HG03342 (cell line): ENCODE results near the gene PIGN.
A peak's percentile ranks its signal among the peaks of the same experiment; 100 is the strongest.

Source experiments
- ATAC-seq: cut with Tn5 transposase; IDR thresholded peaks from one replicate; pipeline ENCODE4 v1.9.1; 2021; ENCODE audit warnings: mild to moderate bottlenecking, moderate library complexity; ENCODE audit not compliant: unreplicated experiment

The PIGN gene, protein sequence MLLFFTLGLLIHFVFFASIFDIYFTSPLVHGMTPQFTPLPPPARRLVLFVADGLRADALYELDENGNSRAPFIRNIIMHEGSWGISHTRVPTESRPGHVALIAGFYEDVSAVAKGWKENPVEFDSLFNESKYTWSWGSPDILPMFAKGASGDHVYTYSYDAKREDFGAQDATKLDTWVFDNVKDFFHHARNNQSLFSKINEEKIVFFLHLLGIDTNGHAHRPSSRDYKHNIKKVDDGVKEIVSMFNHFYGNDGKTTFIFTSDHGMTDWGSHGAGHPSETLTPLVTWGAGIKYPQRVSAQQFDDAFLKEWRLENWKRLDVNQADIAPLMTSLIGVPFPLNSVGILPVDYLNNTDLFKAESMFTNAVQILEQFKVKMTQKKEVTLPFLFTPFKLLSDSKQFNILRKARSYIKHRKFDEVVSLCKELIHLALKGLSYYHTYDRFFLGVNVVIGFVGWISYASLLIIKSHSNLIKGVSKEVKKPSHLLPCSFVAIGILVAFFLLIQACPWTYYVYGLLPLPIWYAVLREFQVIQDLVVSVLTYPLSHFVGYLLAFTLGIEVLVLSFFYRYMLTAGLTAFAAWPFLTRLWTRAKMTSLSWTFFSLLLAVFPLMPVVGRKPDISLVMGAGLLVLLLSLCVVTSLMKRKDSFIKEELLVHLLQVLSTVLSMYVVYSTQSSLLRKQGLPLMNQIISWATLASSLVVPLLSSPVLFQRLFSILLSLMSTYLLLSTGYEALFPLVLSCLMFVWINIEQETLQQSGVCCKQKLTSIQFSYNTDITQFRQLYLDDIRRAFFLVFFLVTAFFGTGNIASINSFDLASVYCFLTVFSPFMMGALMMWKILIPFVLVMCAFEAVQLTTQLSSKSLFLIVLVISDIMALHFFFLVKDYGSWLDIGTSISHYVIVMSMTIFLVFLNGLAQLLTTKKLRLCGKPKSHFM

DNA sequence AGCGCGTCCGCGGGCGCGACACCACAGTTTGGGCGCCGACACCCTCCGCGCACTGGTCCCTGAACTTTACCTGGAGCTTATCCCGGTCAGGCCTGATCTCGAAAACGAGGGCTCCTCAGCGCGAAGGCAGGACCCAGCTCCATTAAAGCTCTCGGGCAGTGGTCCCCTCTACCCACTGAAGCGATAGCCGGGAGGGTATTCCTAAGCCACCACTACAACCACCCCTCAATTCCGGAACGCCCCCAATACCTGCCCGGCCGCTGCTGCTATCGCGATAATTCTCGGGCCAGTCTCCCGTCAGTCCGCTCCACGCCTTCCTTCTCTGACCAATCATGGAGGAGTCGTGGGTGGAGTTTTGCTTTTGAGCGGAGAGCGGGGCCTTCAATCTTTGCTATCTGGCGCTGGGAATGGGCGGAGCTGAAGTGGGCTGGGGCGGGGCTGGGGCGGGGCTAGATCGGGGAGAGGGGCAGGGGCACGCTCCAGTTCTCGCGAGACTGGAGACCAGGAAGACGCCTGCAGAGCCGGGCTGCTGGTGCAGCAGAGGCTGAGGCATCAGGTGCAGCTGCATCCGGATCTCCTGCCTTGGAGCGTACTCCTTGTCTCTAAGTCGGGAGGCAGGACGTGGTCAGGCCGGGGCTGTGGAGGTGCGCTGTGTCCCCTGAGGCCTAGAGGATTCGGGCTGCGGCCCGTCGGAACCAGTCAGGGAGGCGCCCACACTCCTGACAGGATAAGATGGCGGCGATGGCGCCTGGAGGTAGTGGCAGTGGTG lies at the start of gene PIGN, which contains the start of gene RELCH:
PIGN (minus strand) TSS at position 283 of the 769 bp plus-strand sequence. CDS start 25,703 bp downstream, outside the sequence.
RELCH (plus strand) TSS at position 482 of the 769 bp plus-strand sequence; CDS start at position 733, 251 bp downstream.
- ATAC-seq = peak; percentile 89

DNA sequence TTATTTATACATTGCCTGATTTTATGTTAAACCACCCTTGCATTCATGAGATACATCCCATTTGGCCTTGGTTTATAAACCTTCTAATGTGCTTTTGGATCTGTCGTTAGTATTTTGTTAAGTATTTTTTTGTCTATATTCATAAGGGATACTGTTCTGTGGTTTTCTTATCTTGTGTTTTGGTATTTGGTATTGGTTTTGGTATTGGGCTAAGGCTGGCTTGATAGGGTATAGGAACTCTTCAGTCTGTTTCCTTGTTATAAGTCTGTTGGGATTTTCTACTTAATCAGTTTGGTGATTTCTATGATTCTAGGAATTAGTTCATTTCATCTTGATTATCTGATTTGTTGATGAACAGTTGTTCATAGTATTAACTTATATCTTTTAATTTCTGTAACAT lies 49.4 kb upstream of the PIGN start:
- no peak for ATAC-seq

DNA sequence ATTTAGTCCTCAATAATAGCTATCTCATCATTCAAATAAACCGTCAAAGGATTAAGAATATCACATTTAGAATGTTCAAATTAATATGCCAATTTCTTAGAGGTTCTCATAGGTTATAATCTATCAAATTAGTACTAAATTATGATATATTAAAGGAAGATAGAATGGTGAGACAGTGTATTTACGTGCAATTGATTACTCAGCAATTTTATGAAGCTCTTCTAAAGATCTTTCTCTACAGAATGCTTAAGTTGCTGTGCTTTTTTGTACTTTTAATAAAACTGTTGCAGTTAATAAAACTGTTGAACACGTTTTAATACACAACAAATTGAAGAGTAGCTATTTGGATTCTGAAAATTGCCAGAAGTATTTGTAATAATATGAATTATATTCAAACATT lies 39.2 kb upstream of the PIGN start:
- ATAC-seq = no peak

DNA sequence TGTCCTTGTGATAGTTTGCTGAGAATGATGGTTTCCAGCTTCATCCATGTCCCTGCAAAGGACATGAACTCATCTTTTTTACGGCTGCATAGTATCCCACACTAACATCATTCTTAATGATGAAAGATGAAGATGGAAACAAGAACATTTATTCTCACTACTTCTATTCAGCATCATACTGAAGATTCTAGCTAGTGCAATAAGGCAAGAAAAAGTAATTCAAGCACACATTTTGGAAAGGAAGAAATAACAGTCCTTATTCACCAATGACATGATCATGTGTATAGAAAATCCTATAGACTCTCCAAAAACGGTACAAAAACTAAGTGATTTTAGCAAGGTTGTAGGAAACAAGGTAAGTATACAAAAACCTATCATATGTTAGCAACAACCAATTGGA lies 37.4 kb upstream of the PIGN start:
- ATAC-seq = no peak

DNA sequence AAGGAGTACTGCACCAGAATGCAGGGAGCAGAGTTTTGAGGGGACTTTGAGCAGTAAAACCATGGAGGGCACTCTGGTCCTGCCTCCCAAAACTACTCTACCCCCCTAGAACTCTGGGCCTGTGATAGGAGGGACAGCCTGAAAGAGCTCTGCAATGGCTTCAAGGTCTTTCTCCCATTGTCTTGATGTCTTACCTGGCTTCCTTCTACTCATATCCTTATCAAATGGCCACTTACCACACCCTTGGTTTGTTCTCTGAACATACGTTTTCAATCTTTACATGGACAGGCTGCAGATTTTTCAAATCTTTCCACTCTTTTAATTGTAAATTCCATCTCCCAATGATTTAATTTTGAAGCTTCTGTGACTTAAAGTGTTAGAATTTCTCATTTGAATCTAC lies 27.9 kb upstream of the PIGN start:
- ATAC-seq = no peak

DNA sequence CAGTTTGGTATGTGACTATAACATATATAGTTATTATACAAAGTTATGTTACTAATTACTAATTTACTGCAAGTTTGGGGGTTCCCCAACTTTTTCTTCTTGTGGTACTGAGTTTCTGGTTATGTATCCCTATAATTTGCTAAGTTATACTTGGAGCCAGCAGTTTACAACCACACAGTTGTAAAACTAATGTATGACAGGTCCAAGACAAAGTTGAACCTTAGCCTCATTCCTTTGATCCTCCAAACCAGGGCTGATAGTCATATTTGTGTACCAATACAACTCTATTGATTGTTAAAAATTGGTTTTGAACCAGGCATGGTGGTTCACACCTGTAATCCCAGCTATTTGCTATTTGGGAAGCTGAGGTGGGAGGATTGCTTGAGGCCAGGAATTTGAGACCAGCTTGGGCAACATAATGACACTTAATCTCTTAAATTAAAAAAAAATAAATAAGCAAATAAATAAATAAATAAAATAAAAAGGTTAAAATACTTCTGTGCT lies 24.5 kb upstream of the PIGN start:
- no peak for ATAC-seq

DNA sequence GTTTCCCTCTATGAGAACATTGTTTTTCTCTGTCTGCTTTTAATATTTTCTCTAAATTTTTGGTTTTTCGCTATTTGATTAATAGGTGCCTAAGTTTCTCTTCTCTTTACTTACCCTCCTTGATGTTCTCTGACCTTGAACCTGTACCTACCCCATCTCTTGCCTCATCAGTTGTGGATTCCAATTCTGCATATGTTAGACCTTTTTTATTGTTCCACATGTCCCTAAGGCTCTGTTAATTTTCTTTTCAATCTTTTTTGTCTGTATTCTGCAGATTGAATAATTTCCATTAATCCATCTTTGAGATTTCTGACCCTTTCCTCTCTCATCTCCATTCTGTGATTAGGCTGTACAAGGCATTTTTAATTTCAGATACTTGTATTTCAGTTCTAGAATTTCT lies 23.3 kb upstream of the PIGN start:
- no peak for ATAC-seq

DNA sequence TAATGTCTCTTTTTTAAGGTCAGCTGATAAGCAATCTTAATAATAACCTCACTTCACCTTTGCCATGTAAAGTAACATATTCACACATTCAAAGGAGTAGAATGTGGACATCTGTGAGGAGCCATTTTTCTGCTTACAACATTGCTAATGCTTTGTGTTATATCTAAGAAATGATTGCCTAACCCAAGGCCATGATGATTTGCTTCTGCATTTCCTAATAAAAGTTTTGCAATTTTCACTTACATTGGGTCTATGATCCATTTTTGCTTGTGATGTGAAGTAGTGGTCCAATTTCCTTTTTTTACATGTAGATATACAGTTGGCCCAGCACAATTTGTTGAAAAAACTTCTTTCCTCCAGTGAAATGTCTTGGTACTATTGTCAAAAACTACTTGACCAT lies 22.2 kb upstream of the PIGN start:
- no peak for ATAC-seq

DNA sequence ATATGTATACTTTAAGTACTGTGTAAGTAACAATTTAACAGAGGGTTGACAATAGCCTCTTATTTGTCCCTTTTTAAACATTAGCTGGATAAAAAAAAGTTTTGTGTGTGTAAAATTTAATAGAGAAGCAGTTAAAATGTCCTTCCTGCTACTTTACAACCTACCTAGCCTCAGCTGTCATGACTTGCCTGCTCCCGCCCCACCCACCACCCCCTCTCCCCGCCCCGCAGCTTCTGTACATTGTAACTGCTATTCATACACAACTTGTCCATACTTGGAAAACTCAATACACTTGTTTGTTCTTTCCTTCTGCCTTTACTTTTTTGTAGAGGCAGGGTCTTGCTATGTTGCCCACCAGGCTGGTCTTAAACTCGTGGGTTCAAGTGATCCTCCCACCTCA lies 19.7 kb upstream of the PIGN start:
- no peak for ATAC-seq

DNA sequence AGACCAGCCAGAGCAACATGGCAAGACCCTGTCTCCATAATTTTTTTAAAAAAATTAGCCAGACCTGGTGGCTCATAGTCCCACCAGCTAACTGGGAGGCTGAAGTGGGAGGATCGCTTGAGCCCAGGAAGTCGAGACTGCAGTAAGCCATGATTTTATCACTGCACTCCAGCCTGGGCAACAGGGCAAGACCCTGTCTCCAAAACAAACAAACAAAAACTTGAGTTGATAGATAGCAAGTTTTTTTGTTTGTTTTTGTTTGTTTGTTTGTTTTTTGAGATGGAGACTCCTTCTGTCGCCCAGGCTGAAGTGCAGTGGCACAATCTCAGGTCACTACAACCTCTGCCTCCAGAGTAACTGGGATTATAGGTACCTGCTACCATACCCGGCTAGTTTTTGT lies 19.0 kb upstream of the PIGN start:
- no peak for ATAC-seq

DNA sequence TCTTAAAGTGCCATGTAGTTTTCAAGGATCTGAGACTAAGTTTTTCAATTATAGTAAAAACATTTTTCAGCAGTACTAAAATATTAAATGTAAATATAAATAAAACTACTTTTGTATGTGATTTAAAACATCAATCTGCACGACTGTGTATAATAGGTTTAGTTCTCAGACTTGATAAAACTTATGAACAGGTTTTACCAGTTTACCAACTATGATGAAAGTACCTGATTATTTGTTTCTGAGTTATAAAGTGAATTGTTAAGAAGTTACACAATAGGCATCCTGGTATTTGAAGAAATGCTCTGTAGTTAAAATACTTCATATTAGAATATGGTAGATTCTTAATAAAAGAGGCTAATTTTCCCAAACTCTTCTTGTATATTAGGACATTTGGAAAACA lies 15.0 kb upstream of the PIGN start:
- ATAC-seq = no peak

DNA sequence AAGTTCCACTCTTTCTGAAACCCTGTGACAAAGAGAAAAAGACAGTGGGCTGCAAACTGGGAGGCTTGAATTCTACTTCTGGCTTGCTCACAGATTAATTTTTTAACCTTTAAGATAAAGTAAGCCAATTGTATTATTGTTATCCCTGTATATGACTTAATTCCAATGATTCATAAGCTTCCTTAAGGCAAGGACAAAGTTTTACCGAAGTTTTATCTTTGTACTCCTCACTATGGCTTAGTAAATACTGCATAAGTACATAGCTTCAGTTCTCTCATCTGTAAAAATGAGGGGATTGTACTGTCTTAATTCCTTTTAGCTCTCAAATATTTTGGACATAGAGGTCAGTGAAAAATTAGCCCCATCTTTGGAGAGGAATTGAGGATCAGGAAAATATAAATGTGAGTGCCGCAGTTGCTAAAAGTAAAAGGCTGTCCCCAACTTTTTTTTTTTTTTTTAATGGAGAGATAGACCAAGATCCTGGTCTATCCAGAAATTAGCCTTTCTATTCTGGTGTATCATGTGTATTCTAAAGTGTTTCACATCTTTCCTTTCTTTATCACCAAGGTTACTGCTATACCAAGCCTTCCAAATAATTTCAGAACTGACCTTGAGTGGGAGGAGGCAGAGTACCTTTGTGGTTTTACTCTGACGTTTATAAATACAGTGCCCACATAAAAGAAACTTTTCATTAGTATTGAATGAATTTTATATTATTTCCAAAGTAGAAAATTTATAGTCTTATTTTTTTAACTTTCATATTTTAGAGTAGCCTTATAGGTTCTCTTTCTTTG lies 13.5 kb upstream of the PIGN start:
- ATAC-seq = no peak

DNA sequence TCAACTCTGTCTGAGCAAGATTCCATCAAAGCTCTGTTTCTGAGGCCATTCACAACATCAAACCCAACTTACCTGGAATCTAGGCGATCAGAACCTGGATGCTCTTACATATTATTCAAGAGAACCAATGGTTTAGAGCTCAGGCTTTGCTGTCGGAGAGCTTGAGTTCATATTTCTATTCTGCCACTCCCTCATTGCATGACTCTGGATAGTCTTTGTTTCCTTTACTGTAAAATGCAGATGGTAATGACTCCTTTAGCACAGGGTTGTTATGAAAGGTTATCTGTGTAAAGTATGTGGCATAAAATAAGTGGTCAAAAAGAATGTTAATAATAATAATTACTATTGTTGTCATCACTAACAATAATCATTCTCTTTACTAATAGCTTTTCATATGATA lies 12.8 kb upstream of the PIGN start:
- no peak for ATAC-seq

DNA sequence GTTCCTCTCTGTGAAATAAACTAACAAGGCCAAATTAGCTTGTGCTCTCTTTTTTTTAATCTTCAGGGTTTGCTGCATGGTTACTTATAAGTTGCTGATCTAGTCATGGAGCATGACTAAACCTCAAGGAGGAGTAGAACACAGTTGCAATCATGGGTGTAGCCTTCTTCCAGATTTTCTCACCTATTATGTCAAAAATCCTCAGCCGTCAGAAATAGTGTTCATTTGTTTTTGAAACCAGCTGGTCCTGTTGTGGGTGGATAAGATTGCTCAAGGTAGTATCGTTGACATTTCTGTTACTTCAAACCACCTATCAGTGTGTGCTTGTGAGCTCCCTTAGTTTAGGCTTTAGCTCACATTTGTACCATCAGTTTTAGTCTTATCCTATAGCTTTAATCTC lies 11.4 kb upstream of the PIGN start:
- ATAC-seq = no peak

DNA sequence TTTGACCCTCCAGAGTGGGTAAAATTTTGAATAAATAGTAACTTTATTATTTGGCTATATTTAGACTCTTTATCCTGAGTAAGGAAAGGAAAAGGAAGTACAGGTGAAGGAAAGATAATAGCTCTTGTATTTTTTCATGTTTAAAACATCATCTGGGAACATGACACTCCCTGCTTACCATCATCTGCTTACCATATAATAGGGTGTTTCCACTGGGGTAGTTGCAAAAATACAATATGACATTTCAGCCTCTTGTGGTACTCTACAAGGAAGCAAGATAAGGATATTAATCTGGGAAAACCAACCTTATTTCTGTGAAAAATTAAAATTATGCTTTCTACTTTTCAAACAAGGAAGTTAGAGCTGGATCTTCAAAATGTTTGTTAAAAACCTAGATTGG lies 10.1 kb upstream of the PIGN start:
- ATAC-seq = no peak

DNA sequence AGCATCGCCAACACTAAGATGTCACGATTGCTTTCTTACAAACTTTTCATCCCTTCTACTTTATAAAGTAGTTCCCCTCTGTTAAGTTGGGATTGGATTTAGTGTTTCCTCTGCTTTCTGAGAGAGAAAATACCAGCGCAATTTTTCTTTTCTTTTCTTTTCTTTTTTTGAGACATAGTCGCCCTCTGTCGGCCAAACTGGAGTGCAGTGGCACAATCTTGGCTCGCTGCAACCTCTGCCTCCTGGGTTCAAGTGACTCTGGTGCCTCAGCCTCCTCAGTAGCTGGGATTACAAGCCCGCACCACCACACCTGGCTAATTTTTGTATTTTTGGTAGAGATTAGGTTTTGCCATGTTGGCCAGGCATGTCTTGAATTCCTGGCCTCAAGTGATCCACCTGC lies 9.2 kb upstream of the PIGN start:
- no peak for ATAC-seq

DNA sequence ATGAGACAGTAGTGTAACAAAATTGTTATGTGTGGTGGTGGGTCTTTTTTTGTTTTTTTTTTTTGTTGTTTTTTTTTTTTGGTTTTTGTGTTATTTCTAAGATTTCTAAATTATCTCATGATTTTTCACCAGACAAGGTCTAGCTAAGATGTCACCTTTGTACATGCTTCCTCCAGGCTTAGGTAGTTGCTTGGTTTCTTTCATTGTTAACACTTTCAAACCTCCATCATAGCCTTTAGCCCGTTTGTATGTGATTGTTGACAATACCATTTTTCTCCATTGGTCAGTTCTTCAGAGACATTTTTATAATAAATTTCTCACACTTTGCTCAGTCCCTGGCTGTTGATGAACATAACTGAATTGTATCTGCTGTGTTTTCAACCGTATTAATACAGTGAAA lies 2.4 kb upstream of the PIGN start:
- ATAC-seq = no peak

DNA sequence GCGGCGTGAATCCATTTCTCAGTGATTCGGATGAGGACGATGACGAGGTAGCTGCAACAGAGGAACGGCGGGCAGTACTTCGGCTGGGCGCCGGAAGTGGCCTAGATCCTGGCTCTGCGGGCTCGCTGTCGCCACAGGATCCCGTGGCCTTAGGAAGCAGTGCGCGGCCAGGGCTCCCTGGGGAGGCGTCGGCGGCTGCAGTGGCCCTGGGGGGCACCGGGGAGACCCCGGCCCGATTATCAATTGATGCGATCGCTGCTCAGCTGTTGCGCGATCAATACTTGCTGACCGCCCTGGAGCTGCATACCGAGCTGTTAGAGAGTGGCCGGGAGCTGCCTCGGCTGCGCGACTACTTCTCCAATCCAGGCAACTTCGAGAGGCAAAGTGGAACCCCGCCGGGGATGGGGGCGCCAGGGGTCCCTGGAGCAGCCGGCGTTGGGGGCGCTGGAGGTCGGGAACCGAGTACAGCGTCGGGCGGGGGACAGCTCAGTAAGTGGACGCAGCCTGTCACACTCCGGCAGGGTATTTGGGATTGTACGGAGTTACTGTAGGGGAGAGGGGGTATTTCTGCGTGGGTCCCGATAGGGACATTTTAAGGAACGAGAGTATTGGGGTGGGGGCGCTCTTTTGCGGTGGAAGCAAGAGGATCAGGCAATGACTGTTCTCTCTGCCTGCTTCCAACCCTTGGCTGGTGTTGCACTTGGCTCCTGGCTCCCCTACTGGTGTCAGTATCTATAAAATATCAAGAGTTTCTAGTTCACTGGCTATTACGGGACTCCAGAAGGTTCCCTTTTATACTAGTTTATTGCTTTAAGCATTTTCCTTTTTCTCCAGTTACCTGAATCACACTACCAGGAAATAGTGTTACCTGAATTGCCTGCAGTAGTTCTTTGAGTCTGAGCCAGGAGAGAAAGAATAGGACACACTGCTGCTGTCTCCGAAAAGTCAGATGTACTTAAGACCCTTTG lies 971 bp upstream of the PIGN start:
- no peak for ATAC-seq

DNA sequence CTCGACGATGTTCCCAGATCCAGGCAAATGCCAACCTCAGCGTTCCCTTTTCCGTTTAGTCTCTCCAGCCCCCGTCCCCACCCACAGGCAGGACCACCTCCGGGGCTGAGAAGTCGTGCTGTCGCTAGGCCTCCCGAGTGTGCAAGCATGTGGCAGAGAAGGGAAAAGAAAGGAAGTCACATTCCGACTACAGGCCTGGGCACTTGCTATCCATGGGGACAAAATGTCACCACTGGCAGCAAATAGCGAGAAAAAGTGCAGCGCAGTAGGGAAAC lies 420 bp downstream of the PIGN start:
- ATAC-seq = no peak
